NT2/D1 (cell line): ENCODE data around the gene RAB5IF.

Source experiments
- YY1 ChIP-seq: IDR thresholded peaks from 2 replicates; pipeline ENCODE4 v1.6.1; 2011; ENCODE audit not compliant: insufficient read length, insufficient read depth
- ZNF274 ChIP-seq: IDR thresholded peaks from 2 replicates; pipeline ENCODE4 v1.6.1; 2011; ENCODE audit warnings: mild to moderate bottlenecking, low read depth, low read length

DNA sequence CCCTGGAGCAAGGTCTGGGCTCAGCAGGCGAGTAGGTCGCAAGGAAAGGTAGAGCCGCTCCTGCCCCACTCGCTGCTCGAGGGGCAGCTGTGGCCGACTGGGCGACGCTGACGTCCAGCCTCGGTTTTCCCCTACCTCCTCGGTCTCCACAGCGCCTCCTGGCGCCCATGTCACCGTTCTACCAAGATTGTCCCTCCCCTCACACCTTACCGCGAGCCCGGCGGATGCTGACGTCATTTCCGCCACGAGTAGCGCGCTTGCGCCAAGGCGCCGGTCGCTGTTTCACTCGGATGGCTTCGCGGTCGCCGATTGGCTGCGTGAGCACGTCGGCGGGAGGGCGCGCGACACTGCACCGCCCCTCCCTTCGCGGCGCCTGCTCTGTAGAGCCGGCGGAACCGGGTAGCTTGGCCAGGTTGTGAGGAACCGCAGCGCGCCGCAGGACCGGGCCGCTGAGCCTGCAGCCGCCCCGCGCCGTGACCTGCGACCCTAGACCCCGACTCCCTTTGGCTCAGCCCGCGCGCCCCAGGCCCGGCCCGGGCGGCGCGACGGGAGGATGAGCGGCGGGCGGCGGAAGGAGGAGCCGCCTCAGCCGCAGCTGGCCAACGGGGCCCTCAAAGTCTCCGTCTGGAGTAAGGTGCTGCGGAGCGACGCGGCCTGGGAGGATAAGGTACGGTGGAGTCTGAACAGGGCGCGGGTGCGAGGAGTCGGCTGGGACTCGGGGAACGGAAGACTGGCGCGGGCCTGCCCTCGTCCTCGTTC is at the start of gene RAB5IF:
- no peak for TF ChIP-seq ZNF274
- TF ChIP-seq YY1: no peak
